ENCODE data around the gene OAF. TPM values are rescaled to one million over a fixed set of nuclear protein-coding genes. Genes with fewer than 3 reads are reported as not detected.

Gene OAF
- total RNA-seq, 1 experiment from 2014 or later: 32.3 TPM

- no peaks in the 10 kb centered on the region for H4K20me1 ChIP-seq (ENCODE audit: insufficient read depth)
- no peak overlapping the region for H3K27ac ChIP-seq (ENCODE audit: low read depth, low read length)
- intact Hi-C loops (cut with micrococcal nuclease): no loop called here
- RAD21 ChIA-PET (ENCODE audit: low non-redundant PET in 1 of 2, low total read pairs in 2 of 2, uncharacterized antibody in 2 of 2, unreplicated experiment in 2 of 2): no interaction called here
- no peak overlapping the region for H2AFZ ChIP-seq (ENCODE audit: low read depth, low read length, poor library complexity, severe bottlenecking)
- CTCF ChIA-PET: interaction anchor here (1.0 kb wide), 1 partner anchor 130 kb away, joined by 3 read pairs; no protein-coding TSS in a partner anchor
- H3K9me3 ChIP-seq (ENCODE audit: control insufficient read depth in 1 of 2, insufficient read depth in 1 of 2, low read depth in 1 of 2, low read length in 2 of 2): no peaks in the 10 kb centered on the region
- H3K27me3 ChIP-seq (ENCODE audit: insufficient read depth, low read length): peaks cover 36% of the 10 kb centered on the region
- no peak for DNase-seq (ENCODE audit: low read depth, low spot score)
- no peaks in the 10 kb centered on the region for H3K79me2 ChIP-seq (ENCODE audit: insufficient read depth, low read length)
- TF ChIP-seq CEBPB (IDR thresholded peaks at IDR 0.05; ENCODE audit: low read depth) (no peak), ZNF274 (IDR thresholded peaks at IDR 0.05; ENCODE audit: low read depth, low read length) (no peak), YY1 (IDR thresholded peaks at IDR 0.05; ENCODE audit: extremely low read depth, insufficient replicate concordance, low read depth, low read length) (no peak), EZH2 (IDR thresholded peaks at IDR 0.05) (no peak), MAX (IDR thresholded peaks at IDR 0.05) (no peak), TCF7L2 (IDR thresholded peaks at IDR 0.05; ENCODE audit: borderline replicate concordance, extremely low read depth, insufficient read depth, insufficient read length) (no peak), POLR2A (IDR thresholded peaks at IDR 0.05; ENCODE audit: borderline replicate concordance, extremely low read depth, insufficient read depth, insufficient read length) (no peak)
- no peak overlapping the region for H3K9ac ChIP-seq (ENCODE audit: low read length)
- no peaks in the 10 kb centered on the region for H3K9me2 ChIP-seq (ENCODE audit: insufficient read depth)
- POLR2A ChIA-PET: no interaction called here
- no peaks in the 10 kb centered on the region for H3K36me3 ChIP-seq (ENCODE audit: control insufficient read depth in 1 of 2, insufficient read depth in 2 of 2, low read length in 2 of 2)
- H3K4me2 ChIP-seq (ENCODE audit: low read length): no peak overlapping the region
- ATAC-seq: no peak
- no TSS peak for BruUV-seq (replicated peaks)
- no peak overlapping the region for H3K4me3 ChIP-seq (replicated peaks in 1 of 2; ENCODE audit: low read depth in 1 of 2, low read length in 2 of 2)
- H3K4me1 ChIP-seq (ENCODE audit: control insufficient read depth in 1 of 2, insufficient read depth in 2 of 2, low read length in 2 of 2): peaks cover 2 to 14% of the 10 kb centered on the region in 2 experiments; a peak in 1 of 4 replicates
Observed at GRCh38 chr11:120173019-120173705, 37.7 kb upstream of the OAF start.

DNA sequence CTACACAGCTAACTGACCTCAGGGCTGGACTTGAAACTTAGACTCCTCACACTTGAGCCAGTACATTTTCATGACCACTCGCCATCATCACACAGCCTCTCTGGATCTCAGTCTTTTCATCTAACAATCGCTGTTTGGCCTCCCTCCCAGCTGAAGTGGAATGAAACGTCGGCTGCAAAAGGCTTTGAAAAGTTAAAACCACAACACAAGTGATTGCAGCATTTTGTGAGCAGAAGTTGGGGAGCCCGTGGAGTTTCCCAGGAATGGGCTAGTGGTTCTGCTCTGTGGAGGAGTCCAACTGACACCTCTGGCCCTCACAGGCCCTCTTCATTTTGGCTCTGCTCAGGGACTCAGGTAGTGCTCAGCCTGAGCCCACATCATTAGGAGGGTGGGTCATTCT, 37.0 kb upstream of the OAF start:
- Histone ChIP-seq H3K9me3 (ENCODE audit: control insufficient read depth in 1 of 2, insufficient read depth in 1 of 2, low read depth in 1 of 2, low read length in 2 of 2) (no peaks in the 10 kb centered on the region), H3K9ac (ENCODE audit: low read length) (no peak overlapping the region), H3K36me3 (ENCODE audit: control insufficient read depth in 1 of 2, insufficient read depth in 2 of 2, low read length in 2 of 2) (no peaks in the 10 kb centered on the region), H3K4me1 (ENCODE audit: control insufficient read depth in 1 of 2, insufficient read depth in 2 of 2, low read length in 2 of 2) (peaks cover 2 to 10% of the 10 kb centered on the region in 2 experiments; a peak in 1 of 4 replicates), H3K27ac (ENCODE audit: low read depth, low read length) (no peak overlapping the region), H3K4me3 (replicated peaks in 1 of 2; ENCODE audit: low read depth in 1 of 2, low read length in 2 of 2) (no peak overlapping the region), H3K79me2 (ENCODE audit: insufficient read depth, low read length) (no peaks in the 10 kb centered on the region), H3K27me3 (ENCODE audit: insufficient read depth, low read length) (peaks cover 36% of the 10 kb centered on the region), H4K20me1 (ENCODE audit: insufficient read depth) (no peaks in the 10 kb centered on the region), H3K4me2 (ENCODE audit: low read length) (no peak overlapping the region), H3K9me2 (ENCODE audit: insufficient read depth) (no peaks in the 10 kb centered on the region), H2AFZ (ENCODE audit: low read depth, low read length, poor library complexity, severe bottlenecking) (no peak overlapping the region)
- no peak for ATAC-seq
- RAD21 ChIA-PET (ENCODE audit: low non-redundant PET in 1 of 2, low total read pairs in 2 of 2, uncharacterized antibody in 2 of 2, unreplicated experiment in 2 of 2): no interaction called here
- CTCF ChIA-PET: interaction anchor here (1.0 kb wide), 1 partner anchor 129 kb away, joined by 3 read pairs; no protein-coding TSS in a partner anchor
- DNase-seq (ENCODE audit: low read depth, low spot score): no peak
- BruUV-seq (replicated peaks): no TSS peak
- intact Hi-C loops (cut with micrococcal nuclease): no loop called here
- POLR2A ChIA-PET: no interaction called here
- TF ChIP-seq CBX3 (IDR thresholded peaks at IDR 0.05; ENCODE audit: low read depth) (no peak), SRF (IDR thresholded peaks at IDR 0.05; ENCODE audit: low read depth) (no peak), ELF1 (IDR thresholded peaks at IDR 0.05; ENCODE audit: borderline replicate concordance, low read depth) (no peak), CEBPB (IDR thresholded peaks at IDR 0.05; ENCODE audit: low read depth) (no peak), EZH2 (IDR thresholded peaks at IDR 0.05) (no peak), EZH2phosphoT487 (IDR thresholded peaks at IDR 0.05; ENCODE audit: borderline replicate concordance) (no peak), SP1 (IDR thresholded peaks at IDR 0.05; ENCODE audit: low read depth) (no peak), JUND (IDR thresholded peaks at IDR 0.05) (no peak), EGR1 (IDR thresholded peaks at IDR 0.05; ENCODE audit: low read depth) (no peak), SIN3A (IDR thresholded peaks at IDR 0.05; ENCODE audit: low read depth) (no peak), YY1 (IDR thresholded peaks at IDR 0.05; ENCODE audit: extremely low read depth, insufficient replicate concordance, low read depth, low read length) (no peak)
- TF ChIP-seq, protein P1, sequence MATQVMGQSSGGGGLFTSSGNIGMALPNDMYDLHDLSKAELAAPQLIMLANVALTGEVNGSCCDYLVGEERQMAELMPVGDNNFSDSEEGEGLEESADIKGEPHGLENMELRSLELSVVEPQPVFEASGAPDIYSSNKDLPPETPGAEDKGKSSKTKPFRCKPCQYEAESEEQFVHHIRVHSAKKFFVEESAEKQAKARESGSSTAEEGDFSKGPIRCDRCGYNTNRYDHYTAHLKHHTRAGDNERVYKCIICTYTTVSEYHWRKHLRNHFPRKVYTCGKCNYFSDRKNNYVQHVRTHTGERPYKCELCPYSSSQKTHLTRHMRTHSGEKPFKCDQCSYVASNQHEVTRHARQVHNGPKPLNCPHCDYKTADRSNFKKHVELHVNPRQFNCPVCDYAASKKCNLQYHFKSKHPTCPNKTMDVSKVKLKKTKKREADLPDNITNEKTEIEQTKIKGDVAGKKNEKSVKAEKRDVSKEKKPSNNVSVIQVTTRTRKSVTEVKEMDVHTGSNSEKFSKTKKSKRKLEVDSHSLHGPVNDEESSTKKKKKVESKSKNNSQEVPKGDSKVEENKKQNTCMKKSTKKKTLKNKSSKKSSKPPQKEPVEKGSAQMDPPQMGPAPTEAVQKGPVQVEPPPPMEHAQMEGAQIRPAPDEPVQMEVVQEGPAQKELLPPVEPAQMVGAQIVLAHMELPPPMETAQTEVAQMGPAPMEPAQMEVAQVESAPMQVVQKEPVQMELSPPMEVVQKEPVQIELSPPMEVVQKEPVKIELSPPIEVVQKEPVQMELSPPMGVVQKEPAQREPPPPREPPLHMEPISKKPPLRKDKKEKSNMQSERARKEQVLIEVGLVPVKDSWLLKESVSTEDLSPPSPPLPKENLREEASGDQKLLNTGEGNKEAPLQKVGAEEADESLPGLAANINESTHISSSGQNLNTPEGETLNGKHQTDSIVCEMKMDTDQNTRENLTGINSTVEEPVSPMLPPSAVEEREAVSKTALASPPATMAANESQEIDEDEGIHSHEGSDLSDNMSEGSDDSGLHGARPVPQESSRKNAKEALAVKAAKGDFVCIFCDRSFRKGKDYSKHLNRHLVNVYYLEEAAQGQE (IDR thresholded peaks at IDR 0.05; ENCODE audit: low read depth): no peak

All from HCT116 (cell line).